Ovary (tissue), 3 donors: ENCODE measurements around the gene GDF10.

Experiments
- EP300 ChIP-seq: sonication (generic); formaldehyde crosslinking; IDR thresholded peaks from one replicate; pipeline ENCODE4 v1.6.1; 2017; ENCODE audit warnings: antibody characterized with exemption
- POLR2A ChIP-seq: fragments of 450-650 bp; IDR thresholded peaks from one replicate; pipeline ENCODE4 v1.6.1; 2017; ENCODE audit warnings: antibody characterized with exemption, mild to moderate bottlenecking, moderate library complexity
- TF ChIP-seq, protein P1 (sequence below), 3 donors: fragments of 450-650 bp in 2 of 3; fragments of 200-600 bp in 1 of 3; IDR thresholded peaks; one replicate each; pipeline versions ENCODE4 v1.5.1 to v1.8.0; 2016 to 2022; ENCODE audit warnings: antibody characterized with exemption in 3 of 3, mild to moderate bottlenecking in 1 of 3
- donor health status: DM: no; HTN: no; CAD: no.

DNA sequence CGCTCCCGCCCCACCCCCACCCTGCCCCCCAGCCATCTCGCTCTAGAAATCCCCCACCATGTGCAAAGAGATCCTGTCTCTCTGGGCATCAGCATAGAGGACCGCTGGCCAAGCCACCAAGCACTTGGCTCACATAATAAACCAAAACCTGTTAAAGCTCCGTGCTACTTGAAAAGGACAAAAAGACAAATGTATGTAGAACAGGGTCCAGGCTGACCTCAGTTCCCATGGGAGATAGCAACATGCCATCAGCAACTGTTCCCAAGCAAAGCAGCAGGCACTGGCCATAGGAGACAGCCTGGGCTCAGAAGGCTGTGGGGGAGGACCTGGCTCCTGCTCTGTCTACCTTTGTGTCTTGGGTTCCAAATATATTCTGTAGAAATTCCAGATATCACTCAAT is 38.4 kb upstream of the GDF10 start:
- no peak for TF ChIP-seq EP300
- TF ChIP-seq, protein P1, sequence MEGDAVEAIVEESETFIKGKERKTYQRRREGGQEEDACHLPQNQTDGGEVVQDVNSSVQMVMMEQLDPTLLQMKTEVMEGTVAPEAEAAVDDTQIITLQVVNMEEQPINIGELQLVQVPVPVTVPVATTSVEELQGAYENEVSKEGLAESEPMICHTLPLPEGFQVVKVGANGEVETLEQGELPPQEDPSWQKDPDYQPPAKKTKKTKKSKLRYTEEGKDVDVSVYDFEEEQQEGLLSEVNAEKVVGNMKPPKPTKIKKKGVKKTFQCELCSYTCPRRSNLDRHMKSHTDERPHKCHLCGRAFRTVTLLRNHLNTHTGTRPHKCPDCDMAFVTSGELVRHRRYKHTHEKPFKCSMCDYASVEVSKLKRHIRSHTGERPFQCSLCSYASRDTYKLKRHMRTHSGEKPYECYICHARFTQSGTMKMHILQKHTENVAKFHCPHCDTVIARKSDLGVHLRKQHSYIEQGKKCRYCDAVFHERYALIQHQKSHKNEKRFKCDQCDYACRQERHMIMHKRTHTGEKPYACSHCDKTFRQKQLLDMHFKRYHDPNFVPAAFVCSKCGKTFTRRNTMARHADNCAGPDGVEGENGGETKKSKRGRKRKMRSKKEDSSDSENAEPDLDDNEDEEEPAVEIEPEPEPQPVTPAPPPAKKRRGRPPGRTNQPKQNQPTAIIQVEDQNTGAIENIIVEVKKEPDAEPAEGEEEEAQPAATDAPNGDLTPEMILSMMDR (IDR thresholded peaks at IDR 0.05): no peak
- no peak for TF ChIP-seq POLR2A
